Mucosa of stomach (tissue), 1 donor: ENCODE results near the gene TYR.
"Not testable (repeated sequence)": the region's sequence is repeated elsewhere in the genome, so short reads cannot be mapped to it uniquely, and the experiment has no call there.

Source experiments
- H3K27me3 ChIP-seq: one replicate; pipeline ENCODE4 v1.7.0; 2013; ENCODE audit warnings: mild to moderate bottlenecking, low read length; ENCODE audit not compliant: control insufficient read depth, insufficient read depth
- H3K36me3 ChIP-seq: one replicate; pipeline ENCODE4 v1.7.0; 2013; ENCODE audit warnings: low read length; ENCODE audit not compliant: control insufficient read depth, insufficient read depth
- H3K4me1 ChIP-seq: one replicate; pipeline ENCODE4 v1.7.0; 2013; ENCODE audit warnings: mild to moderate bottlenecking, low read length; ENCODE audit not compliant: control insufficient read depth, insufficient read depth
- H3K4me3 ChIP-seq: one replicate; pipeline ENCODE4 v1.7.0; 2013; ENCODE audit warnings: low read length
- H3K9ac ChIP-seq: one replicate; pipeline ENCODE4 v1.7.0; 2013; ENCODE audit warnings: mild to moderate bottlenecking, low read length, moderate library complexity
- H3K9me3 ChIP-seq: one replicate; pipeline ENCODE4 v1.7.0; 2013; ENCODE audit warnings: mild to moderate bottlenecking, low read length, moderate library complexity; ENCODE audit not compliant: control insufficient read depth
- donor health status: Pancreatic carcinoma.

Gene TYR

DNA sequence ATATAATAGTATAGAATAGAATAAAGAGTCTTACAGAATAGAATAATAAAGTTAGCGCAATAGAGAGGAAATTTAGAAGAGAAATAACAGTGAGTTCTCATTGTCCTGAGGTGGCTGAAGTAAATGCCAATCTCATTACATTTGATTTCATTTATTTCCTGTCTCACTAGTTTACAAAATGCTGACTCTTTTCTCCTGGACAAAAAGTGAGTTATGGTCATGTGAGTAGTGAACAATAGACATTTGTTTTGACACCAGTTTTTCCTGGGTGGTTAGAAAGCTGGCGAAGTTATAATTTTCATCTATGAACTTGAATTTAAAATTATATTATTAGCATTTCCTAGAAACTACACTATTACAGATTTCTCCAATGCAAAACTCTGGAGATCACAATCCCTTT, 143.7 kb downstream of the TYR start:
- no peaks in the 10 kb centered on the region for H3K4me1 ChIP-seq
- no peaks in the 10 kb centered on the region for H3K36me3 ChIP-seq
- no peak overlapping the region for H3K9ac ChIP-seq
- H3K4me3 ChIP-seq = no peak overlapping the region
- no peaks in the 10 kb centered on the region for H3K27me3 ChIP-seq
- H3K9me3 ChIP-seq = no peaks in the 10 kb centered on the region

DNA sequence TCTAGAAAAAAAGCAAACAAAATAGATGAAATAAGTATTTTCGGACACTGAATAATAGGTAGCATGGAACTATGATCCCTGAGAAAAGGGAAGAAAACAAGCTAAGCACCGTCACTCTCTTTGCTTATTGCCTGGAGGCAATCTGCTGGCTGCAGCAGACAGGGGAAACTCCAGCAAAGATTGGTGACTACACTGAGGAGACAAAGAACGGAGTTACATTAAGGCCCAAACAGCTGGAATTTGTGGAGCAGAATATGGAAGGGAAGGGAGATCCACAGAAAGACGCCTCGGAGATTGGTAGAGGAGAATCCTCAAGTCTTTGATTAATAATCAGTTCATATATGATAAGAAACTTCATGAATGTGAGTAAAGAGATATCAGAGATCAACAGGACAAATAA, 150.2 kb downstream of the TYR start:
- H3K36me3 ChIP-seq = no peaks in the 10 kb centered on the region
- H3K27me3 ChIP-seq = no peaks in the 10 kb centered on the region
- H3K9me3 ChIP-seq = no peaks in the 10 kb centered on the region
- no peak overlapping the region for H3K9ac ChIP-seq
- H3K4me1 ChIP-seq = no peaks in the 10 kb centered on the region
- no peak overlapping the region for H3K4me3 ChIP-seq

DNA sequence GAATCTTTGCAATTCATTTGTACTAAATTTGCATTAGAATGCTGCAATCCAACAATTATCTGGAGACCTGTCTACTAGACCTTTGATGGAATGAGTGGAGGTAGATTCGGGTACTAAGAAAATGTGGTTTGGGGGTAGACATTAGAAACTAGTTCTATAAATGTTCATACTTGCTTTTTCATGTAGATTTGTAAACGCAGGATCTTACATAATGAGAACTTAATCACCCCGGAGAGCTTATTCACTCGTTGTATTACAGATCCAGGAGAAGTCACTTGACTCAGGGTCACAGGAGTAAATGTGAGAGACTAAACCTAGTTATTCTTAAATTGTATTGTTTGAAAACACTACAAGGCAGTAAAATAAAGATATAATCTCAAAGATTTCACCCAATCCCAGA, 154.3 kb downstream of the TYR start:
- not testable (repeated sequence) for H3K4me1 ChIP-seq, H3K9me3 ChIP-seq, H3K27me3 ChIP-seq, H3K36me3 ChIP-seq, H3K4me3 ChIP-seq, H3K9ac ChIP-seq

DNA sequence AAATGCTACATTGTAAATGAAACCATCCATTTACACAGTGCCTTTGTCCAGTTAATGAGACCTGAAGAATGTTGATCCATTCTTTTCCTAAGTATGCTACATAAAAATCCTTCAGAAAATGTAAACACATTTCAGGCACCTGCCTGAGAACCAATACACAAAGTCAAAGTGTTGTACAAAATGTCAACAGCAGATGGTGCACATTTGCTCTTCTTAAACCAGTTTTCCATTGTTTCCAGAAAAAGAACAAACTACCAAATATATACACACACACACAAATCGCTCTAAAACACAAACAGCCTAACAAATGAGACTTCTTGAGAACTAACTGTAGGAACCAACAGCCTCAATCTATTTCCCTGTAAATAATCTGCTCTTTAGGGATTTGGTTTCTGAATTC, 156.0 kb downstream of the TYR start:
- H3K27me3 ChIP-seq, H3K36me3 ChIP-seq, H3K9me3 ChIP-seq, H3K4me3 ChIP-seq, H3K4me1 ChIP-seq, H3K9ac ChIP-seq: not testable (repeated sequence)

DNA sequence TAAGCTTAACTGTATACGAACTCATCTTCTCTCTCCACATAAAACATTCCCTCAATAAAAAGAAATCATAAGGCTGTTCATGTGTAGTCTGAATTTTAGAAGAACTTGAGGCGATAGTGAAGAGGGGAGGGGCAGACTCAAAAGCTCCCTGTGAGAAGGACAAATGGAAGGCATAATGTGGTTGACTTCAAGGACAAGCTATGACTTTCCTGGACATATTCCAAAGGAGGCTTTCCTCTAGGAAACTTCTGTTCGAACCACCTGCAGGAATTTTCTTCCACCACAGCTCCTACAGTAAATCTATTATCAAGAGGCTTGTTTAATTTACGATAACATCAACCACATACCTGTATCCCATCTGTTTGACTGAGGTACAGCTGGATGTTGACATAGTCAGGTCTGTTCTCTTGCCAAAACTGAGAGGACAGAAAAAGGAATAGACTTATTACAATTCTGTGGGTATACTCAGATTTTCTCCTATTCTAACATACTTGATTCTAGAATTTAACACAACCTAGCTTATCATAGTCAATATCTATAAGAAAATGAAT, 159.5 kb downstream of the TYR start:
- H3K9ac ChIP-seq, H3K36me3 ChIP-seq, H3K4me3 ChIP-seq, H3K27me3 ChIP-seq, H3K9me3 ChIP-seq, H3K4me1 ChIP-seq: not testable (repeated sequence)

DNA sequence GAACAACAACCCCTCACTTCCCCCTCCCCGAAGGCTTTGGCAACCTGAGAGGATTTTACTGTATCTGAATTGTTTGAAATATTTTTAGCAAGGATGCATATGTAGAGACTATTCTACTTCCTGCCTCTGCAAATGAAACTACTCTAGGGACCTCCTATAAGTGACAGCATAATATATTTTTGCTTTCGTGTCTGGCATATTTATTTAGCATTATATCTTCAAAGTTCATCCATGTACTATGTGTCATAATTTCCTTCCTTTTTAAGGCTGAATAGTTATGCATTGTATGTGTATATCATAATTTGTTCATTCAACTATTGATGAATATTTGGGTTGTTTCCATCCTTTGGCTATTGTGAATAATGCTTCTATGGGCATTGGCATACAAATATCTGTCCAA, 160.4 kb downstream of the TYR start:
- not testable (repeated sequence) for H3K4me3 ChIP-seq, H3K27me3 ChIP-seq, H3K9me3 ChIP-seq, H3K4me1 ChIP-seq, H3K36me3 ChIP-seq, H3K9ac ChIP-seq

DNA sequence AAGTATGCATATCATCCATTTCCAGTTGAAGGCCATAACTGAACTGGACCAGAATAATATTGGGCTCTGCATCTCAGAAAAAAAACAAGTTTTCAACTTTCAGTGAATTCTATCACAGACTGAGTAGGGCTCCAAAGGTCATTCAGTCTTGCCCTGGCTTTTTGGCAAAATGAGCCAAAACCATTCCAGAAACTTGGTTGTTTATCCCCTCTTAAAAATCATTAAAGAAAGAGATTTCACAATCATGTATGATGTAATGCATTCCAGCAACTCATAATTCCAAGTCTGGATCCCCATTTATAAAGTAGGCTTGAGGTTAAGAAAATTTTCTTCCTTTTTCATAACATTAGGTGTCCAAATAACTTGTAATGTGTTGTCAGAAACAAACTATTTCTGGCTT, 162.8 kb downstream of the TYR start:
- not testable (repeated sequence) for H3K9me3 ChIP-seq

DNA sequence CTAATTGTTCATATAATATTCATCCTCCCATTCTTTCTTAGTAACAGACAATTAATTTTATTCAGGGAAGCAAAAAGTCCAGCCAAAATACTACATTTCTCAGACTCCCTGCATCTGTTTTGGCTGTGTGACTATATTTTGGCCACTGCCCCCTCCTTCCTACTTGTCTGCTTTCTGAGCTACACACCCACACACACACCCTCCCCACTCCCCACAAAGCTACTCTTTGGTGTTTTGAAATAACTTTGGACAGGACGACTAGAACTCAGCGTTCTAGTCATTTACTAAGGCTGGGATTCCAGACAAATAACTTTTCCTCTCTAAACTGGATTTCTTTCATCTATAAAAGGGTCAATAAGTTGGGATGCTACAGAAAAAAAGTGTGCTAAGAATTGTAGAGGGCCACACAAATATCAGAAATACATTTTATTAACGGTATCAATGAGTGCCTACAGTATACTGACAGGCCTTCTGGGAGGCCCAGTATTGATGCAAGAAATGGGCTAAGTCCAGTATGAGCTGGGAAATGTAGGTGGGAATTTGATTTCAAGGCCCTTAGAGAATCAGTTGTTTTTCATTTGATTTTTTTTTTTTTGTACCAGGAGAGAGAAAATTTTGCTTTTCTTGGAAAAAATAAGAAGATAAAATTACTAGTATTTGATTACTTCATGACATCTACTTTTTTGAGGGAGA, 165.4 kb downstream of the TYR start:
- not testable (repeated sequence) for H3K4me3 ChIP-seq, H3K27me3 ChIP-seq, H3K36me3 ChIP-seq, H3K9me3 ChIP-seq, H3K4me1 ChIP-seq, H3K9ac ChIP-seq

More for the DNA sequence above, 162.8 kb downstream of the TYR start:
- H3K27me3 ChIP-seq, H3K4me3 ChIP-seq, H3K9ac ChIP-seq, H3K36me3 ChIP-seq, H3K4me1 ChIP-seq: not testable (repeated sequence)
